Measurements from ENCODE around the gene KATNAL1. TPM values are rescaled to one million over a fixed set of nuclear protein-coding genes. Genes with fewer than 3 reads are reported as not detected.

The KATNAL1 gene
- total RNA-seq, 1 donor from 2014 or later: 74.6 TPM

GRCh38 chr13:30300596-30300995, 6.8 kb downstream of the KATNAL1 start:
- TF ChIP-seq CTCF (IDR thresholded peaks at IDR 0.05; ENCODE audit: partially characterized antibody, unreplicated experiment): no peak
- Mint-ChIP-seq H3K4me3 (ENCODE audit: unreplicated experiment) (no peak overlapping the region), H3K36me3 (ENCODE audit: unreplicated experiment) (no peaks in the 10 kb centered on the region), H3K27ac (ENCODE audit: unreplicated experiment) (no peak overlapping the region), H3K27me3 (ENCODE audit: unreplicated experiment) (peaks cover 2% of the 10 kb centered on the region), H3K9me3 (ENCODE audit: unreplicated experiment) (no peaks in the 10 kb centered on the region), H3K4me1 (ENCODE audit: low read depth, unreplicated experiment) (peaks cover 11% of the 10 kb centered on the region)
- DNase-seq: no peak

- no peak overlapping the region for H3K27ac Mint-ChIP-seq (ENCODE audit: unreplicated experiment)
- H3K9me3 Mint-ChIP-seq (ENCODE audit: unreplicated experiment): no peaks in the 10 kb centered on the region
- H3K4me1 Mint-ChIP-seq (ENCODE audit: low read depth, unreplicated experiment): peaks cover 4% of the 10 kb centered on the region
- H3K27me3 Mint-ChIP-seq (ENCODE audit: unreplicated experiment): peaks cover 2% of the 10 kb centered on the region
- no peak for TF ChIP-seq CTCF (IDR thresholded peaks at IDR 0.05; ENCODE audit: partially characterized antibody, unreplicated experiment)
- H3K36me3 Mint-ChIP-seq (ENCODE audit: unreplicated experiment): no peaks in the 10 kb centered on the region
- no peak for DNase-seq
- no peak overlapping the region for H3K4me3 Mint-ChIP-seq (ENCODE audit: unreplicated experiment)
These were observed 7.6 kb downstream of the KATNAL1 start for GRCh38 chr13:30299786-30300185.

- H3K27ac Mint-ChIP-seq (ENCODE audit: unreplicated experiment): no peak overlapping the region
- no peak for TF ChIP-seq CTCF (IDR thresholded peaks at IDR 0.05; ENCODE audit: partially characterized antibody, unreplicated experiment)
- no peak for DNase-seq
- H3K36me3 Mint-ChIP-seq (ENCODE audit: unreplicated experiment): no peaks in the 10 kb centered on the region
- peaks cover 2% of the 10 kb centered on the region for H3K27me3 Mint-ChIP-seq (ENCODE audit: unreplicated experiment)
- no peak overlapping the region for H3K4me3 Mint-ChIP-seq (ENCODE audit: unreplicated experiment)
- H3K9me3 Mint-ChIP-seq (ENCODE audit: unreplicated experiment): peaks cover 2% of the 10 kb centered on the region
- no peaks in the 10 kb centered on the region for H3K4me1 Mint-ChIP-seq (ENCODE audit: low read depth, unreplicated experiment)
These were observed 12.2 kb downstream of the KATNAL1 start for GRCh38 chr13:30295116-30295515.

- no peak overlapping the region for H3K4me3 Mint-ChIP-seq (ENCODE audit: unreplicated experiment)
These were observed 13.3 kb downstream of the KATNAL1 start for GRCh38 chr13:30294004-30294403.

GRCh38 chr13:30292325-30292724, 15.0 kb downstream of the KATNAL1 start:
- no peak overlapping the region for H3K4me3 Mint-ChIP-seq (ENCODE audit: unreplicated experiment)
- H3K27me3 Mint-ChIP-seq (ENCODE audit: unreplicated experiment): peaks cover 2% of the 10 kb centered on the region
- H3K36me3 Mint-ChIP-seq (ENCODE audit: unreplicated experiment): no peaks in the 10 kb centered on the region
- no peak for TF ChIP-seq CTCF (IDR thresholded peaks at IDR 0.05; ENCODE audit: partially characterized antibody, unreplicated experiment)
- H3K4me1 Mint-ChIP-seq (ENCODE audit: low read depth, unreplicated experiment): peaks cover 5% of the 10 kb centered on the region
- no peak for DNase-seq
- no peak overlapping the region for H3K27ac Mint-ChIP-seq (ENCODE audit: unreplicated experiment)
- peaks cover 2% of the 10 kb centered on the region for H3K9me3 Mint-ChIP-seq (ENCODE audit: unreplicated experiment)

More at GRCh38 chr13:30294004-30294403, 13.3 kb downstream of the KATNAL1 start:
- TF ChIP-seq CTCF (IDR thresholded peaks at IDR 0.05; ENCODE audit: partially characterized antibody, unreplicated experiment): no peak
- H3K4me1 Mint-ChIP-seq (ENCODE audit: low read depth, unreplicated experiment): peaks cover 5% of the 10 kb centered on the region
- H3K36me3 Mint-ChIP-seq (ENCODE audit: unreplicated experiment): no peaks in the 10 kb centered on the region
- peaks cover 2% of the 10 kb centered on the region for H3K9me3 Mint-ChIP-seq (ENCODE audit: unreplicated experiment)
- peaks cover 2% of the 10 kb centered on the region for H3K27me3 Mint-ChIP-seq (ENCODE audit: unreplicated experiment)
- no peak overlapping the region for H3K27ac Mint-ChIP-seq (ENCODE audit: unreplicated experiment)
- DNase-seq: no peak
